Activated gamma-delta T cell treated with anti-CD3 and anti-CD28 coated beads, Interleukin-2, amount 50 U/mL, for 16 hours (primary cell): ENCODE data around the gene CRLF2.
"Not testable (repeated sequence)": the region's sequence is repeated elsewhere in the genome, so short reads cannot be mapped to it uniquely, and the experiment has no call there.

Source experiments
- DNase-seq: peaks from one replicate; pipeline ENCODE4 v3.0.0-alpha.2; 2020; ENCODE audit warnings: low read depth

The CRLF2 gene, protein sequence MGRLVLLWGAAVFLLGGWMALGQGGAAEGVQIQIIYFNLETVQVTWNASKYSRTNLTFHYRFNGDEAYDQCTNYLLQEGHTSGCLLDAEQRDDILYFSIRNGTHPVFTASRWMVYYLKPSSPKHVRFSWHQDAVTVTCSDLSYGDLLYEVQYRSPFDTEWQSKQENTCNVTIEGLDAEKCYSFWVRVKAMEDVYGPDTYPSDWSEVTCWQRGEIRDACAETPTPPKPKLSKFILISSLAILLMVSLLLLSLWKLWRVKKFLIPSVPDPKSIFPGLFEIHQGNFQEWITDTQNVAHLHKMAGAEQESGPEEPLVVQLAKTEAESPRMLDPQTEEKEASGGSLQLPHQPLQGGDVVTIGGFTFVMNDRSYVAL

DNA sequence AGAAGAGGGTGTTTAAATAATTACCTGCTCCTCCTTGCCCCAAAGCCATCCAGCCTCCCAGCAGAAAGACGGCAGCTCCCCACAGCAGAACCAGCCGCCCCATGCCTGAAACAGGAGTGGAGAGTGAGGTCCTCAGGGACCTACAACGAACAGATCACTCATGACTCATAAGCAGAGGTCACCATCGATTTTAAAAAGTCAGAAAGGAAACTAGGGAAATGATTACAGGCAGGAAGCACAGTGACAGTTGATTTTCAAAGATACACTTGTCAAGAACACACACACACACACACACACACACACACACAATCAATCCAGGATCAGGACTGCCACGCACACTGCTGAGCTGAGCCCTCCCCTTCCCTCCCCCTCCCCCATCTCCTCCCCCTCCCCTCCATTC is at the start of gene CRLF2:
Gene CRLF2 (minus strand): TSS at position 118 of the 400 bp plus-strand sequence. CDS start 15 bp downstream, at position 103.
- DNase-seq: no peak

DNA sequence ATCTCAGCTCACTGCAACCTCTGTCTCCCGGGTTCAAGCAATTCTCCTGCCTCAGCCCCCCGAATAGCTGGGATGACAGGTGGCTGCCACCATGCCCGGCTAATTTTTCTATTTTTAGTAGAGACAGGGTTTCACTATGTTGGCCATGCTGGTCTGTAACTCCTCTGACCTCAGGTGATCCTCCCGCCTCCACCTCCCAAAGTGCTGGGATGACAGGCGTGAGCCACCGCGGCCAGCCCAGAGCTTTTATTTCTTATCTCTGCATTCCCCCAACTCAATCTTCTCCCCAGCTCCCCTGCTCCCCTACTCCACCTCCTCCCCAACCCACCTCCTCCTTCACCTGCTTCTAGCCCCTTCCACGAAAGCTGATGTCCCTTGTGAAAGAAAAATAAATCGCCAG is 49.3 kb upstream of the CRLF2 start:
- not testable (repeated sequence) for DNase-seq

DNA sequence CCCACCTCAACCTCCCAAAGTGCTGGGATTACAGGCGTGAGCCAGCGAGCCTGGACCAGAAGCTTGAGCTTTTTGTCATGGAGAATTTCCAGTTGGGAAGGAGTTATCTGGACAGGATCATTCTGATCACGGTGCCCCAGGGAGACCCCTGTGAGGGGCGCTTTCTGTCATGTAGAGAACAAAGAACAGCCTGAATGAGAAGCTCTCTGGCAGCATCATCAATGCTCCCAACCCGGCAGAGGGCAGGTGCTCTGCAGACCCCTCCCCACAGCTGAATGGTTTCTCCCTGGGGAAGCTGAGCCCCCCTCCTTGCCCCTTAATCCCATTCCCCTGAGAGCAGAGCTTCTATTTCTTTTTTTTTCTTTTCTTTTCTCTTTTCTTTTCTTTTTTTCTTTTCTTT is 48.8 kb upstream of the CRLF2 start:
- no peak for DNase-seq

DNA sequence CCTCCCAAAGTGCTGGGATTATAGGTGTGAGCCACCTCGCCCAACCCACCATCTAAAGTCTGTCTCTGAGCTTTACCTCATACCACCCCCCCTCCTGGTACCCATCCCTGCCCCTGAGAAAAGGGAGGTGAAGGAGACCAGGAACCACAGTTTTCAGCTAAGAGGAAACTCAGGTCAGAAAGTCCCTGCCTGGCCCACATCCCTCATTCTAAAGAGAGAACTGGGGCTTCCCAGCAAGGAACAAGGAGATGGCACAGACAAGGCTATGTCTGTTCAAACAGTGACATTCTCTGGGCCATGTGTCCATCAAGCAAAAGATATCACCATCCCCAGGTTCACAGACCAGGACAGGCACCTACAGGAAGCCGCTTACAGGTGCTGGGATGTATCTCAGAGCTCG is 40.4 kb upstream of the CRLF2 start:
- no peak for DNase-seq

DNA sequence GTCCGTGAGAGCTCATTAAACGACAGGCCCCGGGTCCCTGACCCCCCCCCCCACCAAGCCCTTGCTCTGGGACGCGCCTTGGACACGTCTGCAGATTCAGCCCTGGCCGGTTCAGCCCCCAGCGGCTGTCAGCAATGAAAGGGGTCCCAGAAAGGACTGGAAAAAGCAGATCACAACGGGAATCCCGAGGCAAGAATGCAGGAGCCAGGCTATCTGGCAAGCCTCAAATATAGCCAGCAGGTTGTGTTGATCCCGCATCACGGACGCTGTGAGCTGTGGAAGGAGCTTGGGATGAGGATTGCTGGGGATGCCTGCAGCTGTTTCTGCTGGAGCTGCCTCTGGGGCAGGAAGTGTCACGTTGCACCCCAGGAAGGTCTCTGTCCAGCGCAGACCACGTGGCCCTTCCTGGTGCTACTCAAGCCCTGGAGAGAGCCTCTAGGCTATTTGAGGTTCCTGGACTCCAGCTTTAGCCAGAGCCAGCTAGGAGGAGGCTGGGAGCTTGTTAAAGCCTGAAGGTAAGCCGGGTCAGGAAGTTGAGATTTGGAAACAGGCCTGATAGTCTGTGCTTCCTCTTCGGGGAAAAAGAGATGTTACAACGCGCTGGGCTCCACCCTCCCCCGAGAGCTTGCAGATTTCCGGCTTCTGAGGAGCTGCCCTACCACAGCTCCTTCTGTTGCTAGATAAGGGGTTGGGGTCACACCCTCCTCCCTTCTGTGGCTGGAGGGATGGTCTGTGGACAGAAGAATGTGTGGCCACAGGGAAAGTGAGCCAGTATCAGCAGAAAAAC is 36.8 kb upstream of the CRLF2 start:
- DNase-seq: no peak

DNA sequence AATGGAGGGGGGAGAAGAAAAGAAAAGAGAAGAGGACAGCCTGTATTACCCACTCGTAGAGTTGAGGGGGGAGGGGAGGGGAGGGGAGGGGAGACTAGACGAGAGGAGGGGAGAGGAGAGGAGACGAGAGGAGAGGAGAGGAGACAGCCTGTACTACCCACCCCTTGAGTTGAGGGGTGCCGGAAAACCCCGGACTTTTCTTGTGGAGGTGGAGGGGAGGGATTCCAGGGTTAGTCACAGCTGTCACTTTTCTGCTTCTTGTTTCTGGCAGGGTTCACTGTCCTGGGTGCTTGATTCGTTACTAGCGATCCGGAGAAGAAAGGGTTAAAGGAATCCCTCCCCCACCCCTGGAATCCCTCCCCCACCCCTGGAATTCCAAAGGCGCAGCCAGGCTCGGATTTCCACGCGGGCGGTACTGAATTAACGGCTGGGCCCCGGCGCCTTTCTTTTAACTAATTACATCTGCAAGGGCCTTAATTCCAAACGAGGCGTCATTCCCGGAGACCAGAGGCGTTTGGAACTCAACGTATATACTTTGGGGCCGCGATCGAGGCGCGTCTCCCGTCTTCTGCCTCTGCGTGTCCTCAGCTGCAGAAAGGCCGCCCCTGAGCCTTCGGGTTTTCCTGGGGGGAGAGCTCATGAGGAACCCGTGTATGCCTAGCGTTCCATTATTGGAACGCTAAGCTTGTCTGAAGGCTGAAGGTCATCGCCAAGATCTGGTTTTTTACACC is 36.0 kb upstream of the CRLF2 start:
- no peak for DNase-seq

DNA sequence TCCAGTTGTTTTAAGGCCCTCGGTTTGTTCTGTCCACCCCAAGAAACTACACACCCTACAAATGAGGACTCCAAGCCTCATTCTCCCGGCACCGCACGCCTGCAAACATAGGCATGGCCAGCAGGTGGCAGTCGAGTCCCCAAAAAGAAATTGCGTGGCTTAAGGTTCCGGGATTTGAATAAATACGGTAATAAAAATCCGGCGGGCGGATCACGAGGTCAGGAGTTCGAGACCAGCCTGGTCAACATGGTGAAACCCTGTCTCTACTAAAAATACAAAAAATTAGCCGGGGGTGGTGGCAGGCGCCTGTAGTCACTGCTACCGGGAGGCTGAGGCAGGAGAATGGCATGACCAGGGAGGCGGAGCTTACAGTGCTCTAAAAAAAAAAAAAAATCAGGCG is 34.4 kb upstream of the CRLF2 start:
- peak; percentile 61 for DNase-seq

DNA sequence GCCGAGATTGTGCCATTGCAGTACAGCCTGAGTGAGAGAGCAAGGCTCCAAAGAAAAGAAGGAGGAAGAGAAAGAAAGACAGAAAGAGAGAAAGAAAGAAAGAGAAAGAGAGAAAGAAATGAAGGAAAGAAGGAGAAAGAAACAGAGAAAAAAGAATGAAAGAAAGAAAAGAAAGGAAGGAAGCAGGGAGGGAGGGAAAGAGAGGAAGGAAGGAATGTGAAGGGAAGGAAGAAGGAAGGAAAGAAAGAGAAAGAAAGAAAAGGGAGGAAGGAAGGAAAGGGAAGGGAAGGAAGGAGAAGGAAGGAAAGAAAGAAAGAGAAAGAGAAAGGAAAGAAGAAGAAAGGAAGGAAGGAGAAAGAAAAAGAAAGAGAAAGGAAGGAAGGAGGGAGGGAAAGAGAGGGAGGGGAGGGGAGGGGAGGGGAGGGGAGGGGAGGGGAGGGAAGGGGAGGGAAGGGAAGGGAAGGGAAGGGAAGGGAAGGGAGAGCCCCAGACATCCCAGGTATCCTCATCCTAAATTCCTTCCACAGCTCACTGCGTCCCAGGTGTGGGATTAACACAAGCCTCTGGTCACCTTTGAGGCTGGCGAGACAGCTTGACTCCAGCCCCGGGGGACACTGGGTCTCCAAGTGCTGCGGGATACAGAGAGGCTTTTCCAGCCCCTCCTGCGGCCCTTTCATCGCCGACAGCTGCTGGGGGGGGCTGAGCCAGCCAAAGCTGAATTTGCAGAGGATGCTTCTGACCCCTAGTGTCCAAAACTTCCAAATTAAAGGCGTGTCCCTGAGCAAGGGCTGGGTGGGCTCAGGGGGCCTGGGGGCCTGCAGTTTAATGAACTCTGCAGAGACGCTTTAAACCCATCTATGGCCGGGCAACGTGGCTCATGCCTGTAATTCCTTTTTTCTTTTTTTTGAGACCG is 32.0 kb upstream of the CRLF2 start:
- no peak for DNase-seq

DNA sequence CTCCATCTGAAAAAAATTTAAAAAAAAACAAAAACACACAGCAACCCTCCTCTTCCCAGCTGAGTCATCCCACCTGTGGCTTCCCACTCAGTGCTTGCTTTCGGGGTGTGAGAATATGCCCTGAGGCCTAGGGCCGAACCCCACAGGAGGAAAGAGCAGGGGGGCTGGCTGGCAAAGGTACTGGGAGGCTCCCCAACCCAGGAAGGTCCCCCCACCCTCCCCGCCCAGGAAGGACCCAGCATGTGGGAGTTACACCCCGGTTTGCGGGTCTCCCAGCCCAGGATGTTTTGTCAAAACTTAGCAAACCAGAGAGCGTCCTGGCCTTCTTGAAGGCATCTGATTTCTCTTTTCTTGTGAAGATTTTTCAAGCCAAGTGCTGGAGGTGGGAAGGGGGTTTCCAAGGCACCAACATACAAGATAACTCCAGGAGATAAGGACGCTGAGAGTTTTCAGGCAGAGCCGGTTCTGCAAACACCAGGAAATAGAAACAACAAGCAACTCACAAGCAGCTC is 30.5 kb upstream of the CRLF2 start:
- DNase-seq: no peak

DNA sequence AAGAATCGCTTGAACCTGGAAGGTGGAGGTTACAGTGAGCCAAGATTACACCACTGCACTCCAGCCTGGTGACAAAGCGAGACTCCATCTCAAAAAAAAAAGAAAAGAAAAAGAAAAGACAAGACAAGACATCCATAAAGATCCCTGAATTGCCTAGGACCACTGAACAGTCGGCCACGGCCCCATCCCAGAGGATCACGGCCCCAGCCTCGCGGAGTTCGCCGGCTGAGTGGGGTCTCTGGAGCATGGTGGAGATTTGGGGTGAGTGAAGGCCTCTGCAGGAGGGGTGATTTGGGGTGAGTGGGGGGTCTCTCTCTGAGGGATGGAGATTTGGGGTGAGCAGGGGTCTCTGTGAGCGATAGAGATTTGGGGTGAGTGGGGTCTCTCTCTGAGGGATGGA is 28.1 kb upstream of the CRLF2 start:
- not testable (repeated sequence) for DNase-seq

DNA sequence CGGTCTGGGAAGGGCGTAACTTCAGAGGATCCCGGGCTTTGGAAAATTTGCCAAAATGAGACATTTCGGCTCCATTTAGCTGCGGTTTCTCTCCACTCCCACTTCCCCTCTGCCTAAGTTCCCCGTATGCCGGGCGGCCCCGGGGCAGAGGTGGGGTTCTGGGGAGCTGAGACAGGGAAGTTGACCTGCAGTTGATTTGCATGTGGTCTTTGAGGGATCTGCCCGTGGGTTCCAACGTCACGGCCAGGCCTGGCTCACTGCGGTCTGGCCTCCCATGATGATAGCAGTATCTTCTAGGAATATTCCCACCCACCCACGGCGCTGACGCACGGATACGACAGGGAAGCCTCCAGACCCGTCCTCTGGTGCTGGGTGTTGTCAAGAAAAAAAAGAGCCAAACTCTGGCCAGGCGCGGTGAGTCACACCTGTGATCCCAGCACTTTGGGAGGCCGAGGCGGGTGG is 27.3 kb upstream of the CRLF2 start:
- no peak for DNase-seq

DNA sequence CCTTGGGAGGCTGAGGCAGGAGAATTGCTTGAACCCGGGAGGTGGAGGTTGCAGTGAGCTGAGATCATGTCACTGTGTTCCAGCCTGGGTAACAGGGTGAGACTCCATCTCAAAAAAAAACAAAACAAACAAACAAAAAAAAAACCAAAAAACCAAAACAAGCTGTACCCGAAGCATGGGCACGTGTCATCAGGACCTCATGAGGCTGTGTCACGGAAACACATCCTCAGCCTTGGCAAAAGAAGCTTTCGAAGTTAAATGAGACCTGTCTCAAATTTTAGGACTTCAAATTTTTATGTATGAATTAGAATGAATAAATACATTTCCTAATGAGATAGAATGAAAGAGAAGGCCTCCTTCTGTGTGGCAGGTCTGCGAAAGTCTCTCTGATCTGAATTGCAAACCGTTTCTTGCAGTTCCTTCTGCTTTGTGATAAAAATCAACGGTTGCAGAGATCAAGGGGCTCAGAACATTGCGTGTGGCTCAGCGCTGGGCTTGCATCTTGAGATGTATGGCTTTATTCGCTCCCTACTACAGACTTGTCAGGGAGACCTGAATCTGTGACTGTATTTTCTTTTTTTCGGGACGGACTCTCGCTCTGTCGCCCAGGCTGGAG is 19.5 kb upstream of the CRLF2 start:
- DNase-seq: no peak

DNA sequence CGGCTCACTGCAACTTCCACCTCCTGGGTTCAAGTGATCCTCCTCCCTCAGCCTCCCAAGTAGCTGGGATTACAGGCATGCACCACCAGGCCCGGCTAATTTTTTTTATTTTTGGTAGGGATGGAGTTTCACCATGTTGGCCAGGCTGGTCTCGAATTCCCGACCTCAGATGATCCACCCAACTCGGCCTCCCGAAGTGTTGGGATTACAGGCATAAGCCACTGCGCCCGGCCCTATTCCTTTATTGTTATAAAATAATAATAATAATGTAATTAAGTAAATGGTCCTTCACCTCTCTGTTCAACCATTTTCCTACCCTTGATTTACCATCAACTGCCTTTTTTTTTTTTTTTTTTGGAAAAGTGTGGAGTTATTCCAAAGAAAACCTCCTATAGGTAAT is 15.7 kb upstream of the CRLF2 start:
- DNase-seq: not testable (repeated sequence)

DNA sequence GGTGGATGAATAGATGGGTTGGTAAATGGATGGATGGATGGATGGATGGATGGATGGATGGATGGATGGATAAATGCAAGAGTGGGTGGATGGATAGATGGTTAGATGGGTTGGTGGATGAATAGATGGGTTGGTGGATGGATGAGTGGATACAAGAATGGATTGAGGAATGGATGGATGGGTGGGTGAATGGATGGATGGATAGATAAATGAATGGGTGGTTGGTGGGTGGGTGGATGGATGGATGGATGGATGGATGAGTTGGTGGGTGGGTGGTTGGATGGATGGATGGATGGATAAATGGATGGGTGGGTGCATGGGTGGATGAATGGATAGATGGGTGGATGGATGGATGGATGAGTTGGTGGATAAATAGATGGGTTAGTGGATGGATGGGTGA is 13.8 kb upstream of the CRLF2 start:
- no peak for DNase-seq

DNA sequence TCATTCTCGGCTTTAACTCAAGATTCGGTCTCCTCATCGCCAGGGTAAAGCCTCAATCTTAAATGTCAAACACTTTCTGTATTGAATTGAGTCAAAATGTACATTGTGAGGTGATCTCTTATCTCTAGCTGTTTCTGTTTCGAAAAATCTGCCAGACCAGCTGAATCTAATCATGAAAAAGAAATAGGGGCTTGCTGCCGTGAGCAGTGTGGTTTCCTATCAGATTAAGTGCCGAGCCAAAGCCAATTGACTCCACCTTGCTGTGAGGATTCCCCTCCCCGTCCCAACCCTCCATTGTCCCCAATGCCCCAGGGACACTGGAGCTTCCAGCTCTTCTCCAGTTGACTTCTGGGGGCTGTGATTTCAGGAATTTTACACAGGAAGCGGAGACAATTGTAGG is 12.5 kb upstream of the CRLF2 start:
- no peak for DNase-seq

DNA sequence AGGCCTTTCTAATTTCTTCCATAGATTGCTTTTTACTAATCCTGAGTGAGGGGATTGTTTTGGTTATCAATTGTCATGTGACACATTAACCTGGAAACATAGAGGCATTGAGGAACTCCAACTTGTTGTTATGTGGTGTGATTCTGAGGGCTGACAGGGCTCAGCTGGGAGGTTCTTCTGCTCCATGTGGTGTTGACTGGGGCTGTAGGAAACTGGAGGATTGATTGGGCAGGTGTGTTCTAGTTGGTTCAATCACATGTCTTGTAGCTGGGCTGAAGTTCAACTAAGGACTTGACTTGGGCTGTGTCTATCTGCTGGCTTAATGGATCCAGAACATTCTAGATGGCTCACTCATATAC is 10.8 kb upstream of the CRLF2 start:
- DNase-seq: no peak

DNA sequence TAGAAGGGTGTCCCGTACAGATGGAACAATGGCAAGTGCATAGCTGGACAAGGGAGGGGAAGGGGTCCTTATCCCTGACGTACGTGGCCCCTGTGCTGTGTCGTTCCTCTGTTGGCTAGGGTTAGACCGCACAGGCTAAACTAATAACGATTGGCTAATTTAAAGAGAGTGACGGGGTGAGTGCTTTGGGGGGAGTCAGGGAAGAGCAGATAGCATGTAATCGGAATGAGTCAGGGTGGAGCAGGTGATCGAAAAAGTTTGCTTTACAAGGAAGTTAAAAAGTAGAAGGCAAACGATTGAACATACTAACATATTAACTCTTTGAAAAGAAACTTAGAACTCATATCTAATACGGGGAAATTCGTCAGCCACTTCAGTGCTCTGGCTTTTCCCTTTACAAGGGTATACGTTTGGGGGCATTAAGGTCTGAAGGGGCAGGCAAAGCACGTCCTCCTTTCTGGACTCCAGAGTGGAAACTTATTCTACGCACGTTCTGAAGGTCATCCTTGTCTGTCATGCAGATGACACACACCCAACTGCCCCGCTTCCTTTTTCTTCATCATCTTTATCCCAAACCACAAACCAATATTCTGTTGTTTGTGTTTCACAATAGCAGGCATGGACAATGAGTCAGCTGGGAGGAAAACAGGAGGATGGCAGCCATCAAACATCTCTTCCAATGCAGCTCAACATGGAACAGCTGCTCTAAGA is 10.2 kb upstream of the CRLF2 start:
- DNase-seq: no peak

DNA sequence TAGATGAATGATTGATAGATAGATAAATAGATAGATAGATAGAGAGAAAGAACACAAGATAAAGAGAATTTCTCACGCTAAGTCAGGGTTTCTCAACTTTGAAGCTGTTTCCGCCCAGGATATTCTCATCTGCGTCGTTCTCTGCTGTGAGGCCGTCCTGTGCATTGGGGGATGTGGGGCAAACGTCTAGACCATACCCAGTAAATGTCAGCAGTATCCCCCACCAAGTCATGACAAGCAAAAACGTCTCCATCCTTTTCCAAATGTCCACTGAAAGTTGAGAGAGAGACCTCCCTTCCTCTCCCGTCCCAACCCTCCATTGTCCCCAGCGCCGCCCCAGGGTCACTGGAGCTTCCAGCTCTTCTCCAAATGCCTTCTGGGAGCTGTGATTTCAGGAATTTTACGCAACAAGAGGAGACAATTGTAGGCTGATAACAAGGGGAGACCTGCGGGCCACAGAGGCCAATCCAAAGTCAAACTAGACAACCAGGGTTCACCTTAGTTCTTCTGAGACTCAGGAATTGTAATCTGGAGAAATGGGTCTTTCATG is 8.9 kb upstream of the CRLF2 start:
- no peak for DNase-seq

DNA sequence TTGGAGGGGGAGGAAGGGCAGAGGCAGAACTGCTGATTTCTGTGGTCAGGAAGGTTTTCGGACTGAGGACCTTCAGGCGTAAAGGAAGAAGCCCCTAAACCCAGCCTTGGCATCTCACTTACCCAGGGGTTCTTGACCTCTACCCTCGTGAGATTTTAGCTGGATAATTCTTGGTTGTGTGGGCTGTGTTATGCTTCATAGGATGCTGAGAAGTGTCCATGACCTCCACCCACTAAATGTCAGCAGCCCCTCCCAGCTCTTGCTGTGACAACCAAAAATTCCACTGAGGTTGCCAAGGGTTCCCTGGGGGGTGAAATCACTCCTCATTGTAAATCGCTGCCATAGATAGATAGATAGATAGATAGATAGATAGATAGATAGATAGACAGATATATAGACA is 5.8 kb upstream of the CRLF2 start:
- DNase-seq: no peak
